Stimulated activated CD8-positive, alpha-beta memory T cell treated with anti-CD3 and anti-CD28 coated beads, Interleukin-12 subunit alpha, Interleukin-12 subunit beta, amount 100 ng/mL, for 4 hours (primary cell): ENCODE data around the gene CATSPERB.
A peak's percentile ranks its signal among the peaks of the same experiment; 100 is the strongest.
"Not testable (repeated sequence)": the region's sequence is repeated elsewhere in the genome, so short reads cannot be mapped to it uniquely, and the experiment has no call there.

Experiments used
- DNase-seq: peaks from one replicate; pipeline ENCODE4 v3.0.0-alpha.2; 2020; ENCODE audit warnings: low read depth

CATSPERB gene

DNA sequence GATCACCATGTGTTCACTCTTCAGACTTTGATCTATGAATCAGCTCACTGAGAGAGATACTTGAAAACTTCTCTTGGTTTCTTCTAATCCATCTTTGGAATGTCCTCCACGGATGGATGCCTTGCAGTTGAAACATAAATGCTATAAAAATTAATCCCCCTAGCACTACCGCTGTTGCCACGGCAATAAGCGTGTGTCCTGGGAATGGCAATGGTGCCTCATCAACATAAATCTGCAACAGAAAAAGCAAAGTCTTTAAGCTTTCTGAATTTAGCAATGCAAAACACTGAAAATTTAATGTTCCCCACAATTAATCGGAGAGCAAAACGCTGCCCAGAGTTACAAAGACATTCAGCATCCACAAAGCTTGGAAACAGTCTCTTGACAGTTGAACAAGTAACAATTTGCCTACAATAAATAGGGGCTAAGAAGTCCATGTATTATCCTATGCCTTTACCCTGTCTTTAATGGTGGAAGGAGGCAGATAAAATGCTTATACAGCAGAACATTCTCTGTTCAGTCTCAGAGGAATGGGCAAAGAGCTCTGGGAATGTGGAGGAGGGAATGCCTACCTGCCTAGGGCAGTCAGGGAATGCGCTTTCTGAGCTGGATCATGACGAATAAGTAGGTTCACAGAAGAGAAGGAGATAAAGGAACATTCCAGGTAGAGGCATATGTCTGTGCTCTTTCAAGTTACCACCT is 150.9 kb downstream of the CATSPERB start:
- DNase-seq: no peak

GRCh38 chr14:91577632-91578233 is 154.2 kb downstream of the CATSPERB start:
- no peak for DNase-seq

DNA sequence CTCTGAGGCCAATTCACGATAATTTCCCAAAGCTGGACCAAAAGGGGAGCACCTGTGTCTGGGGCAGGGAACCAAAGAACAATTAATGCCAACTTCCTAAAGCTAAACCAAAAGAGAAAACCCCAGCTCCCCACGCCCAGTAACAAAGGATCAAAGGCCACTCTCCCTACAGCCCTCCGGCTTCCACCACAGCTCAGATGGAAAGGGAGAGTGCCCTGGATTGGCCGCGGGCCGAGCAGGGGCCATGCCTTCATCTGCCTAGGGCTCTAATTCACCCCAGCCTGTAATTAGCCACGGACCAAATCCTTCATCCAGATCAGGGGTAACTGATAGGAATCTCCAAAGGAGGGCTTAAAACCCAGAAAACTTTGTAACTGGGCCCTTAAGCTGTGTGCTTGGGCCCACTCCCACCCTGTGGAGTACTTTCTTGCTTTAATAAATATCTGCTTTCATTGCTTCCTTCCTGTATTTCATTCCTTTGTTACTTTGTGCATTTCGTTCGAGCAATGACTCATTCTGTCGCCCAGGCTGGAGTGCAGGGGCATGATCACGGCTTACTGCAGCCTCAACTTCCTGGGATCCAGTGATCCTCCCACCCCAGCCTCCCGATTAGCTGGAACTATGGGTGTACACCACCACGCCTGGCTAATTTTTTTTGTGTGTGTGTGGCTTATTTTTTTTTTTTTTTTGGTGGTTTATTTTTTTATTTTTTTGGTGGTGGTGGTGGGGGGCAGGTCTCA is 156.2 kb downstream of the CATSPERB start:
- DNase-seq: no peak

GRCh38 chr14:91573894-91574837 is 157.7 kb downstream of the CATSPERB start:
- DNase-seq: peak; percentile 83

GRCh38 chr14:91573528-91573893 is 158.4 kb downstream of the CATSPERB start:
- DNase-seq: no peak

GRCh38 chr14:91570021-91570420 is 161.9 kb downstream of the CATSPERB start:
- no peak for DNase-seq

GRCh38 chr14:91569301-91569700 is 162.6 kb downstream of the CATSPERB start:
- no peak for DNase-seq

GRCh38 chr14:91568626-91569025 is 163.3 kb downstream of the CATSPERB start:
- no peak for DNase-seq

DNA sequence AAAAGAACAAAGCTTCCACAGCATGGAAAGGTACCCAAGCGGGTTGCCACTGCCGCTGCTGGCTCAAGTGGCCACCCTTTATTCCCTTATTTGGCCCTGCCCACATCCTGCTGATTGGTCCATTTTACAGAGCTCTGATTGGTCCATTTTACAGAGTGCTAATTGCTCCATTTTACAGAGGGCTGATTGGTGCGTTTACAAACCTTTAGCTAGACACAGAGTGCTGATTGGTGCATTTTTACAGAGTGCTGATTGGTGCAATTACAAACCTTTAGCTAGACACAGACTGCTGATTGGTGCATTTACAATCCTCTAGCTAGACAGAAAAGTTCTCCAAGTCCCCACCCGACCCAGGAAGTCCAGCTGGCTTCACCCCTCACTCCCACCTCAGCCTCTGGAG is 164.1 kb downstream of the CATSPERB start:
- DNase-seq: not testable (repeated sequence)

- no peak for DNase-seq
These were observed 176.4 kb downstream of the CATSPERB start for GRCh38 chr14:91555531-91555930.

DNA sequence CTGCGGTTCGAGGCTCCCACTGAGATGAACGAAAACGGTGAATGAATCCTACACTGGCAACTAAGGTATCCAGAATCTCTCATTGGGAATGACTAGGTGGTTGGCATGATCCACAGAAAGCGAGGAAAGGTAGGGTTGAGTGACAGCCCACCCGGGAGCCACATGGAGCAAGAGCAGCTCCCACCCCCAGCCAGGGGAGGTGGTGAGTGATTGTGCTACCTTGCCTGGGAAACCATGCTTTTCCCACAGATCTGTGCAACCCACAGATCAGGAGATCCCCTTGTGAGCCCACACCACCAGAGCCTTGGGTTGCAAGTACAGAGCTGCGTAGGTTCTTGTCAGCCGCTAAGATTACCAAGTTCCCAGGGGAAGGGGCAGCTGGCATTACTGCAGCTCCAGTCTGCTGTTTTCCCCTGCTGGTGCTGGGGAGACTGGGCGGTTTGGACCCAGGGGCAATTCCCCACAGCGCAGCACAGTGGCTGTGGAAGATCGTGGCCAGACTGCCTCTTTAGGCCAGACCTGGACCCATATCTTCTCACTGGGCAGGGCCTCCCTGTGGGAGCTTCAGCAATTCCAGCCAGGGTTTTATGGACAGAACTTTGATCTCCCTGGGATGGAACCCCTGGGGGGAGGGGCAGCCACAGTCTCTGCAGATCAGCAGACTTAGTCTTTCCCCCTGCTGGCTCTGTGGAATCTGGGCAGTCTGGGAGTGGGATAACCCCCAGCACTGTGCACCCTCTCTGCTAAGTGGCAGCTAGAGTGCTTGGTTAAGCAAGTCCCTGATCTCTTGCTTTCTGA is 177.2 kb downstream of the CATSPERB start:
- DNase-seq: no peak

DNA sequence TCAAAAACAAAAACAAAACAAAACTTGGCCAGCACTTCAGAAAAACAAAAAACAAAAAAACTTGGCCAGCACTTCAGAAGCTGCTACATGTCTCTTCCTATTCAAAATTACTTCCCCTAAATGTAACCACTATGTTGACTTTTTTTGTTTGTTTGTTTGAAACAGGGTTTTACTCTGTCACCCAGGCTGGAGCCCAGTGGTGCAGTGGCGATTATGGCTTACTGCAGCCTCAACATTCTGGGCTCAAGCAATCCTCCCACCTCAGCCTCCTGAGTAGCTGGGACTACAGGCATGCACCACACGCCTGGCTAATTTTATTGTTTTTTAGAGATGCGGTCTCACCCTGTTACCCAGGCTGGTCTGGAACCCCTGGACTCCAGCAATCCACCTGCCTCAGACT is 183.8 kb downstream of the CATSPERB start:
- DNase-seq: no peak

- DNase-seq: no peak
These were observed 185.8 kb downstream of the CATSPERB start for GRCh38 chr14:91545946-91546716.

DNA sequence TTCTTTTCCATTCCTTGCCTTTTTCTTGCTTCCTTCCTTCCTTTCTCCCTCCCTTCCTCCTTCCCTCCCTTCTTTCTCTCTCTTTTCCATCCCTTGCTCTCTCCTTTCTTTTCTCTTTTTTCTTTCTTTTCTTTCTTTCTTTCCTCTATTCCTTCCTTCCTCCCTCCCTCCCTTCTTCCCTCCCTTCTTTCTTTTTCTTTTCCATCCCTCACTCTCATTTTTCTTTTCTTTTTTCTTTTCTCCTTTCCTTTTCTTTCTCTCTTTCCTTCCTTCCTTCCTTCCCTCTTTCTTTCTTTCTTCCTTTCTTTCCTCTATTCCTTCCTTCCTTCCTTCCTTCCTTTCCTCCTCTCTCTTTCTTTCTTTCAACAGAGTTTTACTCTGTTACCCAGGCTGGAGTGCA is 186.7 kb downstream of the CATSPERB start:
- DNase-seq: no peak

- no peak for DNase-seq
These were observed 195.6 kb downstream of the CATSPERB start for GRCh38 chr14:91536327-91536726.

DNA sequence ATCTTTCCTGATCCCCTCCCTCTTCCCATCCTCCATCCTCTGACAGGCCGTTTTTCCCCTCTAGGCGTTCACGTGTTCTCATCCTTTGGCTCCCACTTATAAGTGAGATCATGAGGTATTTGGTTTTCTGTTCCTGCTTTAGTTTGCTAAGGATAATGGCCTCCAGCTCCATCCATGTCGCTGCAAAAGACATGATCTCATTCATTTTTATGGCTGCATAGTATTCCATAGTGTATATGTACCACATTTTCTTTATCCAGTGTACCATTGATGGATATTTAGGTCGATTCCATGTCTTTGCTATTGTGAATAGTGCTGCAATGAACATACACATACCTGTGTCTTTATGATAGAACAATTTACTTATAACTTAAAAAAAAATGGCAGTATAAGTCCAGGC is 197.8 kb downstream of the CATSPERB start:
- DNase-seq: not testable (repeated sequence)

DNA sequence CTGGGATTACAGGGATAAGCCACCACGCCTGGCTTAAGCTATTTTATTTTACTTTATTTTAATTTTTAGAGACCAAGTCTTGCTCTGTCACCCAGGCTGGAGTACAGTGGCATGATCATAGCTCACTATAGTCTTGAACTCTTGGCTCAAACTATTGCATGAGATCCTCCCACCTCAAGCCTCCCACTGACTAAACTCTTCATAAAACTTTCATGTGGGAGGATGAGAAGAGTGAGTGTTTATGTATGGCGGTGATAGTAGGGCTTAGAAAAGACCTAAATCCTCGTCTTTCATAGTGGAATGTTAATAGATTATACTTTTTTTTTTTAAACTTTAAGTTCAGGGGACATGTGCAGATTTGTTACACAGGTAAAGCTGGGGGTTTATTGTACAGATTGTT is 198.3 kb downstream of the CATSPERB start:
- no peak for DNase-seq
